Spleen (tissue), 11 donors: ENCODE data around the gene AMOT. TPM values are rescaled to one million over a fixed set of nuclear protein-coding genes. Genes with fewer than 3 reads are reported as not detected.

Experiments used
- DNase-seq: peaks from one replicate; pipeline ENCODE4 v3.0.0-alpha.2; 2020
- H3K27ac ChIP-seq, 8 donors: fragments of 200-600 bp; sonication (generic) in 7 of 8; 1 replicate in 4 of 8; 2 replicates in 4 of 8; pipeline versions ENCODE4 v1.5.0 to v1.8.0; 2016 to 2021; ENCODE audit warnings: inconsistent platforms in 4 of 8, mild to moderate bottlenecking in 4 of 8, moderate library complexity in 1 of 8
- H3K27me3 ChIP-seq, 7 donors: fragments of 200-600 bp; sonication (generic) in 6 of 7; replicated peaks in 1 of 7; 1 replicate in 4 of 7; 2 replicates in 3 of 7; pipeline versions ENCODE4 v1.5.0 to v1.8.0; 2016 to 2021; ENCODE audit warnings: inconsistent platforms in 3 of 7, mild to moderate bottlenecking in 1 of 7
- H3K36me3 ChIP-seq, 6 donors: fragments of 200-600 bp; sonication (generic) in 5 of 6; 1 replicate in 4 of 6; 2 replicates in 2 of 6; pipeline versions ENCODE4 v1.5.0 to v1.8.0; 2016 to 2021; ENCODE audit warnings: inconsistent platforms in 2 of 6
- H3K4me1 ChIP-seq, 6 donors: fragments of 200-600 bp; sonication (generic) in 5 of 6; 1 replicate in 3 of 6; 2 replicates in 3 of 6; pipeline versions ENCODE4 v1.5.0 to v1.8.0; 2016 to 2021; ENCODE audit warnings: inconsistent platforms in 3 of 6
- H3K4me3 ChIP-seq, 8 donors: fragments of 200-600 bp; sonication (generic) in 7 of 8; 1 replicate in 4 of 8; 2 replicates in 4 of 8; pipeline versions ENCODE4 v1.5.0 to v1.8.0; 2016 to 2021; ENCODE audit warnings: inconsistent platforms in 4 of 8, mild to moderate bottlenecking in 4 of 8, moderate library complexity in 2 of 8
- H3K9me3 ChIP-seq, 8 donors: fragments of 200-600 bp; sonication (generic) in 7 of 8; 1 replicate in 4 of 8; 2 replicates in 4 of 8; pipeline versions ENCODE4 v1.5.0 to v1.8.0; 2016 to 2021; ENCODE audit warnings: inconsistent platforms in 4 of 8
- POLR2A ChIP-seq, 3 donors: fragments of 450-650 bp; IDR thresholded peaks; one replicate each; pipeline ENCODE4 v1.5.1; 2017; ENCODE audit warnings: antibody characterized with exemption in 3 of 3, mild to moderate bottlenecking in 1 of 3
- POLR2AphosphoS5 ChIP-seq, 3 donors: sonication (generic); formaldehyde crosslinking; IDR thresholded peaks; one replicate each; pipeline ENCODE4 v1.5.1; 2017; ENCODE audit warnings: antibody characterized with exemption in 3 of 3
- WGBS, 5 donors: extraction: QIAGEN DNeasy Blood & Tissue Kit in 3 of 5; methylation state at CpG; one replicate each; pipeline versions ENCODE4 v1.1.5 to v1.1.7; 2013 to 2018; 5-methylcytosine and 5-hydroxymethylcytosine counted together
- intact Hi-C: fragments of 100-400 bp; cut with DNase I; formaldehyde crosslinking; loops from one replicate; pipeline ENCODE4 v1.15.0; 2023; ENCODE audit warnings: low total_unique reads
- polyA plus RNA-seq, 3 donors: library from polyadenylated mRNA; stranded (reverse); fragments of 200-250 nt; gene quantifications; one replicate each; pipeline ENCODE4 v1.2.1, GENCODE V29; 2013
- total RNA-seq, 7 donors: library from RNA; depleted of rRNA in 3 of 7; stranded (reverse); fragments of >200 nt in 3 of 7; fragmentation: NEBNext Ultra II Directional in 4 of 7; extraction: Animal tissue kit (Norgen Biotek cat#: 25700) in 4 of 7; gene quantifications; one replicate each; pipeline versions ENCODE4 v1.1.0 to v1.2.1, GENCODE V29; 2016 to 2021
- TF ChIP-seq, protein P1 (sequence below), 11 experiments: fragments of 200-600 bp in 7 of 11; fragments of 450-650 bp in 4 of 11; sonication (generic) in 4 of 11; IDR thresholded peaks in 8 of 11; conservative IDR thresholded peaks in 3 of 11; 1 replicate in 7 of 11; 2 replicates in 4 of 11; pipeline versions ENCODE4 v1.4.0 to v1.8.0; 2016 to 2021; ENCODE audit warnings: antibody characterized with exemption in 11 of 11, inconsistent platforms in 4 of 11, mild to moderate bottlenecking in 1 of 11
- donor health status: healthy with polysubstance abuse.
- donor health status: DM: no; HTN: no; CAD: no; lungs with moderate emphysema.
- donor health status: DM: no; HTN: no; CAD: no.
- donor health status: Bipolar disorder and iron deficiency.
- donor health status: healthy.
- donor health status: DM: no; HTN: no; CAD: no.
- donor health status: DM: yes; HTN: yes; CAD: no.

Gene AMOT
- total and polyA plus RNA-seq, 10 donors = 0.52 to 8.0 (median 3.6) TPM

DNA sequence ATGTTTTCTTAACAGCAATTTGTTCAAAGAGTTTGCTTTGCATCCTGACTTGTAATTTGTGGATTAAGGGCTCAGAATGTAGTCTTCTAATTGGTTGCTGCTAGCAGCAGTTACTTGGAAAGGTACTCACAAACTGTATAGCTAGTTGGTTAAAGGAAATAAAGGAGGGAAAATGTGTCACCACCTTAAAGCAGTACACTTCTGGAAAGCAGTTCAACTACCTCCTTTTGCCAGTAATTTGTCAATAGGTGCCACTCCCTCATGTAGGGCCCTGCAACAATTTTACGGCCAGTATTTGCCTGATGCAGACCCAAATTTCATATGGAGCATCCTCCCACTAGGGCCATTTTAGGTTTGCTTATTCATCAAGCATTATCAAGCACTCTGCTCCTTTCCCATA lies 20.8 kb downstream of the AMOT start:
- no peak overlapping the region for H3K4me3 ChIP-seq
- WGBS, 5 donors = 77 to 100% (median 86%) methylated on average over 1 of the region's 1 CpG
- no peaks in the 10 kb centered on the region for H3K4me1 ChIP-seq
- TF ChIP-seq POLR2A (IDR thresholded peaks at IDR 0.05) = no peak
- TF ChIP-seq, protein P1, sequence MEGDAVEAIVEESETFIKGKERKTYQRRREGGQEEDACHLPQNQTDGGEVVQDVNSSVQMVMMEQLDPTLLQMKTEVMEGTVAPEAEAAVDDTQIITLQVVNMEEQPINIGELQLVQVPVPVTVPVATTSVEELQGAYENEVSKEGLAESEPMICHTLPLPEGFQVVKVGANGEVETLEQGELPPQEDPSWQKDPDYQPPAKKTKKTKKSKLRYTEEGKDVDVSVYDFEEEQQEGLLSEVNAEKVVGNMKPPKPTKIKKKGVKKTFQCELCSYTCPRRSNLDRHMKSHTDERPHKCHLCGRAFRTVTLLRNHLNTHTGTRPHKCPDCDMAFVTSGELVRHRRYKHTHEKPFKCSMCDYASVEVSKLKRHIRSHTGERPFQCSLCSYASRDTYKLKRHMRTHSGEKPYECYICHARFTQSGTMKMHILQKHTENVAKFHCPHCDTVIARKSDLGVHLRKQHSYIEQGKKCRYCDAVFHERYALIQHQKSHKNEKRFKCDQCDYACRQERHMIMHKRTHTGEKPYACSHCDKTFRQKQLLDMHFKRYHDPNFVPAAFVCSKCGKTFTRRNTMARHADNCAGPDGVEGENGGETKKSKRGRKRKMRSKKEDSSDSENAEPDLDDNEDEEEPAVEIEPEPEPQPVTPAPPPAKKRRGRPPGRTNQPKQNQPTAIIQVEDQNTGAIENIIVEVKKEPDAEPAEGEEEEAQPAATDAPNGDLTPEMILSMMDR (IDR thresholded peaks at IDR 0.05 in 8 of 11, conservative IDR thresholded peaks at IDR 0.05 in 3 of 11) = no peak
- TF ChIP-seq POLR2AphosphoS5 (IDR thresholded peaks at IDR 0.05) = no peak
- H3K9me3 ChIP-seq = no peaks in the 10 kb centered on the region
- intact Hi-C loops = no loop called here
- H3K36me3 ChIP-seq = peaks cover 0 to 5% (median 0%) of the 10 kb centered on the region in 6 donors
- H3K27me3 ChIP-seq = no peaks in the 10 kb centered on the region
- no peak overlapping the region for H3K27ac ChIP-seq
- DNase-seq = no peak

DNA sequence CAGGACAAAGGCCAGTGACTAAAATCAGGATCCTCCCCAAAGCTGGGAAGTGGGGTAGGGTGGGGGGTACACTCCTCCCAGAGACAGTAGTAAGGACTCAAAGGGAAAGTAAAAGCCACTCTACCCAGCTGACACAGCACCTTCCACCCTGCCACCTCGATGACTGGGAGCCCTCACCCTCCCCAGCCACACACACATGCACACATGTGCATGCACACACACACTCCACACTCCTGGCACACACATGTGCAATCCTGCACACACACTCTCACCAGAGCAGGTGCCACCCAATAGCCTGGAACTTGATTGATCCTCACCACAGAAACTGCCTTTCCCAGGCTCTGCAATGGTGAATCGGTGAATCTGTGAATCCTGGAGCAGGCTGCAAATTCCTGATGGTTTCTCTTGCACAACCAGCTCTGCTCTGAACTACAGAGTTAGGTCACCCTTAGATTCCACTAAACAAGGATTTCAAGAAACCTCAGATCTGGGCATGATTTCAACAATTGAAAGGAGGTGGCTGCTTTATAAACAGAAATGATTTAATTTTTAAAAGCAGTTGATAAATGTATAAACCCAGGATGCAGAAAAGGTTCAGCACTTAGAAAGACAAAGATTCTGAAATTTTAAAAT lies 21.5 kb downstream of the AMOT start:
- WGBS, 5 donors = 46 to 79% (median 65%) methylated on average over 2 of the region's 2 CpGs
- Histone ChIP-seq H3K4me1 (no peaks in the 10 kb centered on the region), H3K27ac (no peak overlapping the region), H3K36me3 (peaks cover 0 to 5% (median 0%) of the 10 kb centered on the region in 6 donors), H3K27me3 (no peaks in the 10 kb centered on the region), H3K4me3 (no peak overlapping the region), H3K9me3 (no peaks in the 10 kb centered on the region)
- intact Hi-C loops = no loop called here
- TF ChIP-seq, protein P1 (IDR thresholded peaks at IDR 0.05 in 8 of 11, conservative IDR thresholded peaks at IDR 0.05 in 3 of 11) = no peak
- TF ChIP-seq POLR2AphosphoS5 (IDR thresholded peaks at IDR 0.05) (no peak), POLR2A (IDR thresholded peaks at IDR 0.05) (no peak)
- no peak for DNase-seq

DNA sequence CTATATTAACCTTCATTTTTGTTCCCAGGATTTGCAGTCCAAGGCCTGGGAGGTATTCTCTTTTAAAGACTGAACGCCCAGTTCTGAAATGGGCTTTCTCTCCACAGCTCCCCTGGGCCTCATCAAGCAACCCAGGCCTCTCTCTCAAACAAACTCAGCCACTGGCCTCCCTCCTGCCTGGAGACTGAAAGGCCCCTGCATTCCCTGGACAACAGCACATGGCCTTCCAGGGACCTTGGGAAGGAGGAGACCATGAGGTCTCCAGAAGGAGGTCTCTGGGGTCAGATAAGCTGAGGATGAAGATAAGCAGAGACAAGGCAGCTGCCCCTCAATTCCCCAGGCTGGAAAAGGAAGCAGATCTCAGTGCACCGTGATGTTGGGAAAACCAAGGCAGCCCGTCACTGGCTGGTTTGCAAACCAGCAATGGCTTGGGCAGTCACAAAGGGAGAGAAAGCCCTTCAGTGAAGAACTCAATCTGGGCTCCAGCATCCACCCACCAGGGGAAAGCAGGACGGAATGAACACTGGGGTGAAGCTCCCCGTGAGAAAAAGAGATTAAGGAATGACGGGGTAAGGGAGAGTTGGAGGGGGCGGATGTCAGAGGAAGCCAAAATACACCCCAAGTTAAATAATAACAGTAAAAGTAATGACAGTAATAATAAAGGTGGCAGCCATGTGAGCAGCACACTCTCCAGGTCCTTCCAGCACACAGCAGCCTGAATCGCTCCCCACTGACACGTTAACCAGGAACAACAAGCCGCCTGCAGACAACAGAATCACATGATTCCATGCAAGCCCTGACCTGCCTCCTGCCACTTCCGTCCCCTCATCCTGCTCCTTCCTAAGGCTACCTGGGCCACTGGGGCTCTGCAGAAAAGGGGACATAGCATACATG lies 22.3 kb downstream of the AMOT start:
- intact Hi-C loops = no loop called here
- peaks cover 0 to 5% (median 0%) of the 10 kb centered on the region in 6 donors for H3K36me3 ChIP-seq
- TF ChIP-seq, protein P1 (IDR thresholded peaks at IDR 0.05 in 8 of 11, conservative IDR thresholded peaks at IDR 0.05 in 3 of 11) = no peak
- TF ChIP-seq POLR2A (IDR thresholded peaks at IDR 0.05) = no peak
- no peaks in the 10 kb centered on the region for H3K4me1 ChIP-seq
- H3K27ac ChIP-seq = no peak overlapping the region
- no peaks in the 10 kb centered on the region for H3K9me3 ChIP-seq
- H3K4me3 ChIP-seq = no peak overlapping the region
- WGBS, 5 donors = 60 to 92% (median 86%) methylated on average over 10 to 11 of the region's 11 CpGs
- no peak for DNase-seq
- H3K27me3 ChIP-seq = no peaks in the 10 kb centered on the region

DNA sequence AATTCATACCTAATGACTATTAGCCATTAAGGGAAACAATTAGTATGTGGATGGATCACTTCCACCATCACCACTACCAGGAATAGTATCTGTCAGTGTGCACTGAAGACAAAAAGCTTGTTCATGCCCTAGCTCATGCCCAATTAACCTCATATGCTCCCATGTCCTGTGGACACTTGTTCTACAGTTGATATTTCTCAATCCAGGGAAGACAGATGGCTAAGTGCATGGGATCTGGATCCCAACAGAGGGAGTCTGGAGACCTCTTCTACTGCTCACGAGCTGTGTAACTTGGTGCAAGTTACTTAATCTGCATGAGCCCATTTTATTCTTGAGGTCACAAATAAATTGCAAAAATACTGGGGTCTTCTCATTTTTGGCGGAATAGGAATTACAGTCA lies 23.7 kb downstream of the AMOT start:
- DNase-seq = no peak
- Histone ChIP-seq H3K4me3 (no peak overlapping the region), H3K27me3 (no peaks in the 10 kb centered on the region), H3K27ac (no peak overlapping the region), H3K9me3 (no peaks in the 10 kb centered on the region), H3K36me3 (peaks cover 0 to 5% (median 0%) of the 10 kb centered on the region in 6 donors), H3K4me1 (no peaks in the 10 kb centered on the region)
- intact Hi-C loops = no loop called here
- WGBS, 5 donors = 76 to 89% (median 83%) methylated on average over 2 of the region's 2 CpGs
- TF ChIP-seq POLR2A (IDR thresholded peaks at IDR 0.05) (no peak), POLR2AphosphoS5 (IDR thresholded peaks at IDR 0.05) (no peak)
- TF ChIP-seq, protein P1 (IDR thresholded peaks at IDR 0.05 in 8 of 11, conservative IDR thresholded peaks at IDR 0.05 in 3 of 11) = no peak
